Umbilical cord (tissue), 2 donors: Measurements from ENCODE around the gene MPC1L. TPM values are rescaled to one million over a fixed set of nuclear protein-coding genes. Genes with fewer than 3 reads are reported as not detected.
A peak's percentile ranks its signal among the peaks of the same experiment; 100 is the strongest.
"Not testable (repeated sequence)": the region's sequence is repeated elsewhere in the genome, so short reads cannot be mapped to it uniquely, and the experiment has no call there.

ENCODE experiments used
- DNase-seq: peaks from one replicate; pipeline ENCODE4 v3.0.0-alpha.2; 2015; ENCODE audit warnings: low spot score
- total RNA-seq: library from RNA; depleted of rRNA; stranded (reverse); fragments of >200 nt; gene quantifications from one replicate; pipeline ENCODE4 v1.2.3, GENCODE V29; 2014; ENCODE audit warnings: low replicate concordance; ENCODE audit not compliant: insufficient read depth

MPC1L gene
- not detected for total RNA-seq

- DNase-seq, result no peak
Measured at GRCh38 chrX:40623139-40623536, at the start of gene MPC1L. Gene MPC1L (plus strand): TSS chrX:40623428. CDS start chrX:40623566, 138 bp downstream.

GRCh38 chrX:40573763-40574162 is 49.5 kb upstream of the MPC1L start:
- DNase-seq, result no peak

GRCh38 chrX:40575411-40575810 is 47.8 kb upstream of the MPC1L start:
- DNase-seq, result peak; percentile 57

GRCh38 chrX:40576291-40576690 is 46.9 kb upstream of the MPC1L start:
- DNase-seq, result no peak

- DNase-seq, result no peak
Measured at GRCh38 chrX:40578039-40578695, 45.1 kb upstream of the MPC1L start.

- no peak for DNase-seq
Measured at GRCh38 chrX:40579141-40579540, 44.1 kb upstream of the MPC1L start.

- DNase-seq, result no peak
Measured at GRCh38 chrX:40579900-40580536, 43.2 kb upstream of the MPC1L start.

GRCh38 chrX:40580537-40581335 is 42.5 kb upstream of the MPC1L start, which contains the start of gene ATP6AP2:
Gene ATP6AP2 (plus strand): TSS chrX:40580970. CDS start chrX:40581066, 96 bp downstream.
- peak; percentile 96 for DNase-seq

- peak; percentile 4 for DNase-seq
Measured at GRCh38 chrX:40581336-40581920, 41.8 kb upstream of the MPC1L start.

- not testable (repeated sequence) for DNase-seq
Measured at GRCh38 chrX:40582178-40582577, 41.0 kb upstream of the MPC1L start.

GRCh38 chrX:40582811-40583210 is 40.4 kb upstream of the MPC1L start:
- no peak for DNase-seq

- not testable (repeated sequence) for DNase-seq
Measured at GRCh38 chrX:40587623-40588022, 35.6 kb upstream of the MPC1L start.

GRCh38 chrX:40589616-40590321 is 33.5 kb upstream of the MPC1L start:
- DNase-seq, result not testable (repeated sequence)

- no peak for DNase-seq
Measured at GRCh38 chrX:40603446-40603845, 19.8 kb upstream of the MPC1L start.

- no peak for DNase-seq
Measured at GRCh38 chrX:40607381-40607780, 15.8 kb upstream of the MPC1L start.

GRCh38 chrX:40612511-40612910 is 10.7 kb upstream of the MPC1L start:
- DNase-seq, result no peak

- DNase-seq, result no peak
Measured at GRCh38 chrX:40615976-40616375, 7.3 kb upstream of the MPC1L start.

- DNase-seq, result no peak
Measured at GRCh38 chrX:40617566-40617965, 5.7 kb upstream of the MPC1L start.

GRCh38 chrX:40622479-40623138 is 619 bp upstream of the MPC1L start:
- DNase-seq, result no peak

- no peak for DNase-seq
Measured at GRCh38 chrX:40623665-40624064, 437 bp downstream of the MPC1L start.

GRCh38 chrX:40625294-40625693 is 2.1 kb downstream of the MPC1L start:
- no peak for DNase-seq
